K562 (cell line): ENCODE data around the gene IRAK2. TPM values are rescaled to one million over a fixed set of nuclear protein-coding genes. Genes with fewer than 3 reads are reported as not detected.

Experiments
- ATAC-seq: fragments of 200-7000 bp; cut with Tn5 transposase; 3 replicates; pipeline ENCODE4 v1.9.1; 2020; ENCODE audit warnings: moderate library complexity
- BruUV-seq: library from RNA; stranded (reverse); fragments of 400-500 nt; replicated peaks from 2 replicates; lab custom pipeline; 2021; lab: Mats Ljungman, UMichigan
- CTCF ChIA-PET: fragments of 300-600 bp; formaldehyde crosslinking; extraction: SDS; loops from one replicate; lab custom pipeline; 2021; ENCODE audit warnings: low intra/inter-chr PET ratio; lab: Yijun Ruan, JAX
- POLR2A ChIA-PET: fragments of 300-600, 350-650 bp; sonication (Branson Sonifier 250); formaldehyde crosslinking; extraction: SDS; loops from one replicate; lab custom pipeline; 2021; ENCODE audit warnings: antibody characterized with exemption, inconsistent platforms; lab: Yijun Ruan, JAX
- DNase-seq, 4 experiments: peaks; one replicate each; pipeline versions ENCODE4 v3.0.0 to v3.0.0-alpha.2; 2011 to 2018; ENCODE audit warnings: low spot score in 3 of 4, mixed read lengths in 3 of 4; ENCODE audit errors: extremely low read depth in 1 of 4
- FAIRE-seq: peaks from 2 replicates; lab custom pipeline; 2011; peaks lifted over from hg19 to GRCh38; lab: Jason Lieb, UNC
- H2AFZ ChIP-seq: 2 replicates; pipeline ENCODE4 v1.6.0; 2011; ENCODE audit warnings: low read depth, low read length, control low read depth, inconsistent platforms
- H3K27ac ChIP-seq: fragments of 200-600 bp; 3 replicates; pipeline ENCODE4 v1.8.0; 2011; ENCODE audit warnings: low read depth, mild to moderate bottlenecking, control low read depth, inconsistent platforms, low read length, moderate library complexity, mixed read lengths; ENCODE audit errors: extremely low read depth
- H3K27me3 ChIP-seq, 2 experiments: fragments of 300-600 bp in 1 of 2; 2 replicates in 1 of 2; 3 replicates in 1 of 2; pipeline versions ENCODE4 v1.6.0 to v1.8.0; 2011; ENCODE audit warnings: inconsistent platforms in 2 of 2, low read length in 2 of 2, mild to moderate bottlenecking in 1 of 2, mixed read lengths in 1 of 2, moderate library complexity in 1 of 2; ENCODE audit not compliant: control insufficient read depth in 2 of 2, insufficient read depth in 2 of 2
- H3K36me3 ChIP-seq: fragments of 300-600 bp; 3 replicates; pipeline ENCODE4 v1.8.0; 2011; ENCODE audit warnings: mild to moderate bottlenecking, low read length, inconsistent platforms; ENCODE audit not compliant: control insufficient read depth, insufficient read depth
- H3K4me1 ChIP-seq, 2 experiments: fragments of 200-600 bp in 1 of 2; replicated peaks in 1 of 2; 2 replicates in 1 of 2; 3 replicates in 1 of 2; pipeline versions ENCODE4 v1.5.1 to v1.8.0; 2011; ENCODE audit warnings: inconsistent platforms in 2 of 2, low read length in 2 of 2, mild to moderate bottlenecking in 1 of 2, mixed read lengths in 1 of 2, moderate library complexity in 1 of 2; ENCODE audit not compliant: control insufficient read depth in 2 of 2, insufficient read depth in 2 of 2
- H3K4me2 ChIP-seq: 2 replicates; pipeline ENCODE4 v1.6.1; 2011; ENCODE audit warnings: low read length, control low read depth, inconsistent platforms, mixed read lengths; ENCODE audit not compliant: insufficient read depth
- H3K4me3 ChIP-seq: fragments of 200-600 bp; sonication (generic), shearing (Covaris generic); 2 replicates; pipeline ENCODE4 v1.5.1; 2016; ENCODE audit warnings: control low read depth, inconsistent platforms
- H3K79me2 ChIP-seq: fragments of 200-600 bp; 3 replicates; pipeline ENCODE4 v1.8.0; 2011; ENCODE audit warnings: low read length, inconsistent platforms; ENCODE audit not compliant: control insufficient read depth, insufficient read depth
- H3K9ac ChIP-seq, 2 experiments: 2 replicates each; pipeline versions ENCODE4 v1.6.0 to v1.6.1; 2011; ENCODE audit warnings: low read depth in 2 of 2, low read length in 2 of 2, control low read depth in 1 of 2, inconsistent platforms in 1 of 2, mild to moderate bottlenecking in 1 of 2, mixed read lengths in 1 of 2; ENCODE audit not compliant: insufficient read depth in 1 of 2
- H3K9me1 ChIP-seq: one replicate; pipeline ENCODE4 v1.6.0; 2011; ENCODE audit warnings: inconsistent platforms, mild to moderate bottlenecking, low read length, moderate library complexity; ENCODE audit not compliant: control insufficient read depth, insufficient read depth
- H3K9me3 ChIP-seq: replicated peaks from 2 replicates; pipeline ENCODE4 v1.5.1; 2011; ENCODE audit warnings: low read depth, low read length, inconsistent platforms; ENCODE audit not compliant: control insufficient read depth, insufficient read depth
- H4K20me1 ChIP-seq: replicated peaks from 2 replicates; pipeline ENCODE4 v1.6.1; 2011; ENCODE audit warnings: low read length, inconsistent platforms, mixed read lengths; ENCODE audit not compliant: control insufficient read depth, insufficient read depth
- BHLHE40 ChIP-seq: IDR thresholded peaks from 2 replicates; pipeline ENCODE4 v1.6.1; 2011; ENCODE audit warnings: low read length, improper control_type of control experiment
- BRF1 ChIP-seq: IDR thresholded peaks from 3 replicates; pipeline ENCODE4 v1.6.1; 2011; ENCODE audit warnings: borderline replicate concordance, mild to moderate bottlenecking; ENCODE audit not compliant: insufficient read length; ENCODE audit errors: extremely low read depth
- GATAD2B ChIP-seq: fragments of 450-650 bp; IDR thresholded peaks from 2 replicates; pipeline ENCODE4 v1.6.1; 2017; ENCODE audit warnings: mild to moderate bottlenecking, borderline replicate concordance
- LARP7 ChIP-seq: fragments of 450-650 bp; IDR thresholded peaks from 2 replicates; pipeline ENCODE4 v1.6.1; 2016
- ZNF140 ChIP-seq: fragments of 250-450 bp; sonication (Bioruptor Pico); IDR thresholded peaks from 2 replicates; pipeline ENCODE4 v1.8.0; 2021; ENCODE audit warnings: moderate library complexity, mild to moderate bottlenecking, inconsistent platforms
- ZNF224 ChIP-seq: sonication (generic); formaldehyde crosslinking; IDR thresholded peaks from 2 replicates; pipeline ENCODE4 v1.8.0; 2022; ENCODE audit warnings: mild to moderate bottlenecking, missing genetic modification reagents
- ZNF740 ChIP-seq, 3 experiments: fragments of 200-800 bp in 1 of 3; sonication (Bioruptor generic) in 1 of 3; sonication (generic) in 1 of 3; formaldehyde crosslinking in 1 of 3; IDR thresholded peaks; 2 replicates each; pipeline versions ENCODE4 v1.6.1 to v1.8.0; 2016 to 2022; ENCODE audit warnings: mild to moderate bottlenecking in 2 of 3, missing compliant biosample characterization in 2 of 3, missing genetic modification characterization in 2 of 3, missing genetic modification reagents in 1 of 3
- WGBS: fragments of 100-300 bp; shearing (Covaris generic); methylation state at CpG from one replicate; pipeline ENCODE4 v1.1.6; 2016; ENCODE audit warnings: low coverage, mixed read lengths; ENCODE audit not compliant: insufficient coverage; ENCODE audit errors: missing lambda C conversion rate; 5-methylcytosine and 5-hydroxymethylcytosine counted together
- in situ Hi-C: fragments of 300-500 bp; cut with MboI; formaldehyde crosslinking; loops from 4 replicates; pipeline ENCODE4 v1.15.0; 2018; ENCODE audit warnings: inconsistent platforms, mixed read lengths
- intact Hi-C: fragments of 100-400 bp; cut with micrococcal nuclease; formaldehyde crosslinking; loops from 2 replicates; pipeline ENCODE4 v1.14.2; 2022
- polyA plus RNA-seq, 8 experiments: library from polyadenylated mRNA; depleted of rRNA in 4 of 8; stranded (reverse) in 5 of 8; unstranded in 3 of 8; fragments of >200 nt; fragmentation: Nextera tagmentation in 2 of 8; fragmentation: Illumina TruSeq in 1 of 8; extraction: Ambion mirVana in 2 of 8; extraction: Trizol in 1 of 8; gene quantifications; 2 replicates each; pipeline versions ENCODE4 v1.2.1 to v1.2.3, GENCODE V29; 2011 to 2014; ENCODE audit warnings: inconsistent platforms in 1 of 8, missing spikeins in 1 of 8
- total RNA-seq, 7 experiments: library from RNA; depleted of rRNA in 6 of 7; stranded (reverse); fragments of >200 nt in 6 of 7; fragmentation: Illumina TruSeq in 2 of 7; extraction: Trizol in 2 of 7; gene quantifications; 2 replicates each; pipeline versions ENCODE4 v1.2.1 to v1.2.3, GENCODE V29; 2011 to 2021; ENCODE audit warnings: low replicate concordance in 1 of 7

IRAK2 gene
- total and polyA plus RNA-seq, 9 of the 15 experiments (the other 6 are each of a cell fraction or from before 2014, with no cell fraction given) = 0.42 to 4.4 (median 2.7) TPM

GRCh38 chr3:10240799-10241198 lies 76.1 kb downstream of the IRAK2 start:
- no peaks in the 10 kb centered on the region for H3K9me1 ChIP-seq
- no peak overlapping the region for H2AFZ ChIP-seq
- H4K20me1 ChIP-seq = no peaks in the 10 kb centered on the region
- FAIRE-seq = no peak
- H3K9me3 ChIP-seq = peaks cover 9% of the 10 kb centered on the region; the same call in 1 of the 2 replicates
- H3K79me2 ChIP-seq = no peaks in the 10 kb centered on the region
- H3K4me1 ChIP-seq = peaks cover 0 to 13% of the 10 kb centered on the region in 2 experiments; a peak in 4 of 5 replicates
- ChIA-PET CTCF (no interaction called here), POLR2A (no interaction called here)
- WGBS = 59% methylated on average over 6 of the region's 6 CpGs
- no peak overlapping the region for H3K4me3 ChIP-seq
- H3K27me3 ChIP-seq = no peaks in the 10 kb centered on the region
- ATAC-seq = no peak
- no peak overlapping the region for H3K9ac ChIP-seq
- no peak overlapping the region for H3K27ac ChIP-seq
- H3K36me3 ChIP-seq = no peaks in the 10 kb centered on the region; the same call in 2 of the 3 replicates
- no TSS peak for BruUV-seq
- in situ Hi-C loops (no loop called here), intact Hi-C loops (no loop called here)
- no peak for DNase-seq
- no peak overlapping the region for H3K4me2 ChIP-seq
- TF ChIP-seq GATAD2B (no peak), ZNF224 (CRISPR knock-in tag) (no peak), LARP7 (no peak), BRF1 (no peak), ZNF140 (CRISPR knock-in tag) (no peak), BHLHE40 (no peak), ZNF740 (CRISPR knock-in tag; IDR thresholded peaks at IDR 0.05) (peak; percentile 31; the same call in 1 of the 2 replicates), ZNF740 (tag; IDR thresholded peaks at IDR 0.05) (no peak; a peak in 1 of 4 replicates)
